HAP-1 (cell line): Measurements from ENCODE around the gene HTRA1.

Experiments used
- DNase-seq, 2 experiments: peaks; one replicate each; pipeline ENCODE4 v3.0.0-alpha.2; 2016 to 2020; ENCODE audit warnings: low spot score in 2 of 2
- H3K27me3 ChIP-seq: fragments of 250-450 bp; sonication (Bioruptor Pico); 2 replicates; pipeline ENCODE4 v1.5.1; 2020; ENCODE audit warnings: low read depth, mild to moderate bottlenecking, moderate library complexity
- H3K36me3 ChIP-seq: fragments of 250-450 bp; sonication (Bioruptor Pico); replicated peaks from 2 replicates; pipeline ENCODE4 v1.5.1; 2020; ENCODE audit warnings: mild to moderate bottlenecking
- H3K4me1 ChIP-seq: fragments of 250-450 bp; sonication (Bioruptor Pico); 2 replicates; pipeline ENCODE4 v1.5.1; 2020; ENCODE audit warnings: mild to moderate bottlenecking
- H3K4me3 ChIP-seq: fragments of 250-450 bp; sonication (Bioruptor Pico); 2 replicates; pipeline ENCODE4 v1.5.1; 2020; ENCODE audit warnings: mild to moderate bottlenecking, moderate library complexity
- H3K9me3 ChIP-seq: fragments of 250-450 bp; sonication (Bioruptor Pico); 2 replicates; pipeline ENCODE4 v1.5.1; 2020; ENCODE audit warnings: mild to moderate bottlenecking, moderate library complexity
- in situ Hi-C: fragments of 300-500 bp; cut with MboI; formaldehyde crosslinking; loops from 3 replicates; pipeline ENCODE4 v1.14.3; 2020; ENCODE audit warnings: low sequenced_read_pairs, inconsistent platforms, mixed read lengths

The HTRA1 gene

DNA sequence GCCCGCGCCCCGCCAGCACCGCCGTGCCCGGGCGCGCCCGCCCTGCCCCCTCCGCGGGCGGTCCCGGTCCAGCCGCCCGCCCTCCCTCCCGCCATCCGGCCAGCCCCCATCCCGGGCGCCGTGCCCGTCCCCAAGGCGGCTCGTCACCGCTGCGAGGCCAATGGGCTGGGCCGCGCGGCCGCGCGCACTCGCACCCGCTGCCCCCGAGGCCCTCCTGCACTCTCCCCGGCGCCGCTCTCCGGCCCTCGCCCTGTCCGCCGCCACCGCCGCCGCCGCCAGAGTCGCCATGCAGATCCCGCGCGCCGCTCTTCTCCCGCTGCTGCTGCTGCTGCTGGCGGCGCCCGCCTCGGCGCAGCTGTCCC lies at the start of gene HTRA1:
TSS of gene HTRA1 (plus strand) at position 187 of the 362 bp plus-strand sequence. CDS start at position 287, 100 bp downstream.
- H3K4me3 ChIP-seq: peak within 1 kb of the TSS; percentile 47
- no peaks in the 10 kb centered on the region for H3K27me3 ChIP-seq
- peaks cover 4% of the 10 kb centered on the region; the same call in 1 of the 2 replicates for H3K4me1 ChIP-seq
- no peaks in the 10 kb centered on the region; the same call in 1 of the 2 replicates for H3K36me3 ChIP-seq
- H3K9me3 ChIP-seq: no peaks in the 10 kb centered on the region
- in situ Hi-C loops: no loop called here
- DNase-seq: peak; percentile 32 to 77

DNA sequence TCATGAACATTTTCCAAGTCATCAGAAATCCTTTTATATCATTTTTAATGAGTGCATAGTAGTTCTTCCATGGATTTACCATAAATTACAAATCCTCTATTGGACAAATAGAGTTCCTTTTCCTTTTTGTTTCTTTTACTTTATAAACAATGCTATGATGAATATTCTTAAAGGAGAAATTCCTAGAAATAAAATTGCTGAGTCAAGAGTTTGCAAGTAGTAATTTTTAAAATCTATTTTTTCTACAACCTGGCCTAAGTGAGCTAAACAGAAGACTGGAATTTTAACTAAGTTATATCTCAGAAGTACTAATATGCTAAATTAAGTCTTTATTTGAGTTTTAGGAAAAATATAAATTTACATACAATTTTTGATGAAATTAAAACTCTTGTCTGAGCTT lies 48.0 kb upstream of the HTRA1 start:
- Histone ChIP-seq H3K27me3 (no peaks in the 10 kb centered on the region), H3K4me3 (no peak overlapping the region), H3K36me3 (peaks cover 3% of the 10 kb centered on the region; the same call in 1 of the 2 replicates), H3K9me3 (no peaks in the 10 kb centered on the region), H3K4me1 (no peaks in the 10 kb centered on the region)
- no peak for DNase-seq
- in situ Hi-C loops: no loop called here

DNA sequence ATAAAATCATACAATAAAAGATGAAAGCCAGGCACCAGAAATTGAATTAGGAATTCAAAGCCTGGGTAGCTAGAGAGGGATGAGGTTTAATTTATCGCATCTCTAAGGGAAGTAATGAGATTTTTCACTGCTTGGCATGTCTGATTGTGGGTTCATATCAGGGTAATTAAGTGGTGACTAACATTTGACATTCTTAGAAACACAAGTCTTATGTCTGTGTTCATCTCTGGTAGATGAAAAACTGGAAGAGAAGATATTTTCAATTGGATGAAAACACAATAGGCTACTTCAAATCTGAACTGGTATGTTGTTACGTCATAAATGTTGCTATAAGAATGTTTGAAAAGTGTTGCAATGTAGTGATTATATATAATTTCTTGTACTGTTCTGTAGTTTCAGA lies 43.7 kb upstream of the HTRA1 start:
- no peak for DNase-seq
- Histone ChIP-seq H3K27me3 (no peaks in the 10 kb centered on the region), H3K36me3 (no peaks in the 10 kb centered on the region; the same call in 1 of the 2 replicates), H3K9me3 (no peaks in the 10 kb centered on the region), H3K4me3 (no peak overlapping the region), H3K4me1 (no peaks in the 10 kb centered on the region)
- in situ Hi-C loops: no loop called here

DNA sequence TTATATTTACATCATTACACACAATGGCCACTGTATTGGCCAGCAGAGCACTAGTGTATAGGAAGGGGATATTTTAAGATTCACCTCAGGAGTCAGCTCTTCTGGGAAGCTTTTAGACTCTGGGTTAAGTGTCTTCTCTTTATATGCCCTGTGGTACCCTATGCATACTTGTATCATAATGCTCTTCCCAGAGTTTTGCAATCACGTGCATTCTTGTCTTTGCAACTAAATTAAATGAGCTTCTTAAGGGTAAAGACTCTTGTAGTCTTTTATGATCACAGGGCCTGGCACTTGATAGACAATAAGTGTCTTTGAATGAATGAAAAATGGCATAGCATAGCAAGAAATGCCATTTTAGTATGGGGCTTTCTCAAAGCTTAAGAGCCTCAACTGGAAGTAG lies 42.3 kb upstream of the HTRA1 start:
- H3K27me3 ChIP-seq: no peaks in the 10 kb centered on the region
- no peak for DNase-seq
- H3K4me1 ChIP-seq: no peaks in the 10 kb centered on the region
- no peak overlapping the region for H3K4me3 ChIP-seq
- H3K36me3 ChIP-seq: no peaks in the 10 kb centered on the region; the same call in 1 of the 2 replicates
- no peaks in the 10 kb centered on the region for H3K9me3 ChIP-seq
- in situ Hi-C loops: no loop called here

DNA sequence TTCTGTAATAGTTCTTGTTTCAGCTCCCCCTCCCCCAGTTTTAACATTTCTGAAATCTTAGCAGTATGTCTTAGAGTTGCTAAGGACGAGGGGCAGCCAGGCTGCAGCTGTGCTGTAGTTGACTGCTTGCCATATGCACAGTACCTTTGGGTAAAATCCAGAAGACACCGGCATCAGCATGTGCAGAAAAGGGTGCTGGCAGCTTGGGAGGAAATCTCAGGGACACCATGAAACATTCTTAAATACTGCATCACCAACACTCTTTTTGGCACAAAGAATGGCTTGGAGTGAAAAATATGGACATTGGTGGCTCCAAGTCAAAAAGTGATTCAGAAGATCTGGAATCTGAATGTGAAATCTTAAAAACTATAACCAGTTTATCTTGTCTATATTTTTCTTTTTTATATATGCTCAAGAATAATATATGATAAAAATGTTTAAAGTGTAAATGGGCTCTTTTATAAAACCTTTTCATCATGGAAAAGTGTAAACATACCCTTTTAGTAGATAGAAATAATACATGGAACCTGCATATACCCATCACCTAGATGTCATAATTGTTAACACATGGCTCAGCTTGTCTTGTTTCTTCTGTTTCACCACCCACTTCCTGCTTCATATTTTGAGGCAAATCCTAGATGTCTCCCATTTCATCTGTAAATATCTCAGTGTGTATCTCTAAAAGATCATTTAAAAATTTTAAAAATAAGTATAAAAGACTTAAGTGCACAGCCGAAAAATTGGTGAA lies 41.3 kb upstream of the HTRA1 start:
- Histone ChIP-seq H3K4me3 (no peak overlapping the region), H3K9me3 (no peaks in the 10 kb centered on the region), H3K4me1 (no peaks in the 10 kb centered on the region), H3K27me3 (no peaks in the 10 kb centered on the region), H3K36me3 (no peaks in the 10 kb centered on the region; the same call in 1 of the 2 replicates)
- in situ Hi-C loops: no loop called here
- DNase-seq: no peak

DNA sequence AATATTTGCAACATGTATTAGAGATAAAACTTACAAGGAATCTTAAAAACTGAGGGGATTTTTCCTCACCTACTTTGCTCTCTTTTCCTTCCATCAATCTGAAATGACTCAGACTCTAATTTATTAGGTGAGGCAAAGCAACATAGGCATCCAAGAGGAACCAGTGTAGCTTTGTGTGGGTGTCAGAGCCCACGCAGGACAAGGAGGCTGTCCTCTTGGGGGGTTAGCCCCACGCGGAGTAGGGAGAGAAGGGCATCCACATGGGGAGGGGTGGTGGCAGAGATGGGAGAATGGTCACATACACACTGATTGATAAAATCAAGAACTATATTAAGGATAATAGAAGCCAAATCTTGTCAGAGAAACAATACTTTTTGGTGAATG lies 40.7 kb upstream of the HTRA1 start:
- no peak for DNase-seq
- H3K27me3 ChIP-seq: no peaks in the 10 kb centered on the region
- H3K36me3 ChIP-seq: no peaks in the 10 kb centered on the region; the same call in 1 of the 2 replicates
- H3K4me3 ChIP-seq: no peak overlapping the region
- no peaks in the 10 kb centered on the region for H3K4me1 ChIP-seq
- H3K9me3 ChIP-seq: no peaks in the 10 kb centered on the region
- in situ Hi-C loops: no loop called here

DNA sequence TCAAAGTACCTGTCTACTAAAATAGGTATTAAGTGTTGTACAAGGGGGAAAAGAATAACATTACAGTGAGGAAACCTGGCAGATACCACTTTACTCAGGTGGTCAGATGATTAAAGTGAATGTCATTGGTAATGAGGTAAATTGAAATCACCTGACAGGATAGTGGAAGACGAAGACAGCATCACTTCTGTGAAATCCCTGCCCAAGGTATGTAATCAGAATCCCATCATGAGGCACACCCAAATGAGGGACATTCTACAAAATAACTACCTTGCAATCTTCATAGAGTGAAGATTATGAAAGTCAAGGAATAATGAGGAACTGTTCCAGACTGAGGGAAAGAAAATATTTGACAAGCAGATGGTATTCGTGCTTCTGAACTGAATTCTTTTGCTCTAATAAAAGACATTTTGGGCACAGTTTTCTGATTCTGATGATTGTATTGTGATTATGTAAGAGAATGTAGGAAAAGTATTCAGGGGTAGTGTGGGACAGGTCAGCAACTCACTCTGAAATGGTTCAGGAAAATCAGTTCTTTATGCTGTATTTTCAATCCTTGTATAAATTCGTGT lies 40.2 kb upstream of the HTRA1 start:
- no peaks in the 10 kb centered on the region for H3K27me3 ChIP-seq
- no peak overlapping the region for H3K4me3 ChIP-seq
- H3K36me3 ChIP-seq: no peaks in the 10 kb centered on the region; the same call in 1 of the 2 replicates
- no peaks in the 10 kb centered on the region for H3K4me1 ChIP-seq
- in situ Hi-C loops: no loop called here
- DNase-seq: no peak
- no peaks in the 10 kb centered on the region for H3K9me3 ChIP-seq

DNA sequence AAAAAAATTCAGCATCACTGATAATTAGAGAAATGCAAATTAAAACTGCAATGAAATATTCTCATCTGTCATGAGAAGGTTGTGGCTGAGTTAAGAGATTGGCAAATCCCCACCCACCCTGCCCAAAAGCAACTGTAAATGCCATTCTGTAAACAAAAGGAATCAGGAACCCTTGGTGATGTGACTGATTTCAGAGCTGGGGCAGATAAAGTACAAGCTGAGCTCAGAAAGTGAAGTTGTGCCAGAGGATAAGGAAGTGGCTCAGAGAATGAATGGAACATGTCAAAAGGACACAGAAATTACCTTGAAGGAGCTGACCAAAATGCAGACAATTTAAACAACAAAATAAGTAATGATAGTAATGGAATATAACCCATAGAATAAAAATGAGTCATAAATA lies 39.6 kb upstream of the HTRA1 start:
- in situ Hi-C loops: no loop called here
- Histone ChIP-seq H3K27me3 (no peaks in the 10 kb centered on the region), H3K36me3 (no peaks in the 10 kb centered on the region; the same call in 1 of the 2 replicates), H3K9me3 (no peaks in the 10 kb centered on the region), H3K4me1 (no peaks in the 10 kb centered on the region), H3K4me3 (no peak overlapping the region)
- no peak for DNase-seq

DNA sequence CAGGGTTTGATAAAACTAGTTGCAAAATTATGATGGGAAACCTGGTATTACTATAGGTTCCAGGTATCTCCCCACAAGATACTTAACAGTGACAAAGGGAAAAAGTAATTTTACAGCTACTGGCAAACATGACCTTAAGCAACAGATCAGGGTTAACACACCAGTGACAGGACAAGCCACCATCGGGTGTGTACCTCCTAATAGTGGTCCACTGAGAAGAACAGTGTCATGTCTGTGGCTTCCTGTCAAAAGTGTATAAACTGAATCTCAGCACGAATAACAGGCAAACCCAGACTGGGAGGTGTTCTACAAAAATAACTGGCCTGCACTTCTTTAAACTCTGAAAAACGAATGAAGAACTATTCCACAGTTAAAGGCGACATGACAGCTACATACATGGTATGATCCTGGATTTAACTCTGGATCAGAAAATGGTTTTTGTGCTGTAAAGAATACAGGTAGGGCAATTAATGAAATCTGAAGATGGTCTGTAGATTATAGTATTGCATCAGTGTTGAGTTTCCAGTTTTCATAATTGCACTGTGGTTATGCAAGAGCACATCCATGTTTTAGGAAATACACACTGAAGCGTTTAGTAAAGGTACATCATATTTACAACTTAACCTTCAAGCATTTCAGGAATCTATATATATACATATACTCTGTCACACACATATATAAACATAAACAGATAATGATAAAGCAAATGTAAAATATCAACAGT lies 38.9 kb upstream of the HTRA1 start:
- H3K9me3 ChIP-seq: no peaks in the 10 kb centered on the region
- H3K4me3 ChIP-seq: no peak overlapping the region
- no peaks in the 10 kb centered on the region; the same call in 1 of the 2 replicates for H3K36me3 ChIP-seq
- no peaks in the 10 kb centered on the region for H3K4me1 ChIP-seq
- no peaks in the 10 kb centered on the region for H3K27me3 ChIP-seq
- DNase-seq: no peak
- in situ Hi-C loops: no loop called here

DNA sequence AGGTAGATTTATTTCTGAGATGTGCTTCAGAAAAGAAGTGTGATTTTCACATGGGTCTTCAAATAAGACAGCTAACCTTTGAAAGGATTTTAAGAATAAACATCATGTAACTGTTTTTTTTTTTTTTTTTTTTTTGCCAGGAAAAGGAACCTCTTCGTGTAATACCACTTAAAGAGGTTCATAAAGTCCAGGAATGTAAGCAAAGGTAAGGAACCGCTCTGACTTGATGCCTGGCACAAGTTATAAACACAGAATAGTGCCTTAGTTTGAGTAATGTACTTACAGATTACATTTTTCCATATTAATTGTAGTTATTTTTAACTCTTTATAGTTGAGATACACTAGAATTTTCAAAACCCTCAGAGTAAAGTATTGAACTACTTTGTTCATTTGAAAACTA lies 37.3 kb upstream of the HTRA1 start:
- in situ Hi-C loops: no loop called here
- Histone ChIP-seq H3K9me3 (no peaks in the 10 kb centered on the region), H3K4me1 (no peaks in the 10 kb centered on the region), H3K4me3 (no peak overlapping the region), H3K36me3 (no peaks in the 10 kb centered on the region; the same call in 1 of the 2 replicates), H3K27me3 (no peaks in the 10 kb centered on the region)
- DNase-seq: no peak

DNA sequence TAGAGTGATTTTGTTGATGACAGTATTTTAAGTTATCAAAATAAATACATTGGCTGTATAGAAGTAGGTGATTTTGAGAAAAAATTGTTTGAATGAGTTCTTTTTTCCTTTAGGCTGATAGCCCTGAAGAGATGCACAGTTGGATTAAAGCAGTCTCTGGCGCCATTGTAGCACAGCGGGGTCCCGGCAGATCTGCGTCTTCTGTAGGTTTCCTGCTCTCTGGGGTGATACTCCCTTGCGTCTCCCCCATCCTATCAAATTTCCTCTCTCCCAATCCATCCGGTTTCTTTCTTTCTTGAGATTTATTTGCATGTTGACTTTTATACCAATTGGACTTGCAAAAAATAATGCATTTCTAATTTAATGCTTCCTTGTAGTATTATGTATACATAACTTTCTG lies 34.5 kb upstream of the HTRA1 start:
- no peaks in the 10 kb centered on the region for H3K9me3 ChIP-seq
- no peak overlapping the region for H3K4me3 ChIP-seq
- no peaks in the 10 kb centered on the region; the same call in 1 of the 2 replicates for H3K36me3 ChIP-seq
- H3K27me3 ChIP-seq: no peaks in the 10 kb centered on the region
- no peak for DNase-seq
- H3K4me1 ChIP-seq: no peaks in the 10 kb centered on the region
- in situ Hi-C loops: loop anchor here (25.0 kb wide), 1 partner anchor 290 kb away; no protein-coding TSS in a partner anchor

DNA sequence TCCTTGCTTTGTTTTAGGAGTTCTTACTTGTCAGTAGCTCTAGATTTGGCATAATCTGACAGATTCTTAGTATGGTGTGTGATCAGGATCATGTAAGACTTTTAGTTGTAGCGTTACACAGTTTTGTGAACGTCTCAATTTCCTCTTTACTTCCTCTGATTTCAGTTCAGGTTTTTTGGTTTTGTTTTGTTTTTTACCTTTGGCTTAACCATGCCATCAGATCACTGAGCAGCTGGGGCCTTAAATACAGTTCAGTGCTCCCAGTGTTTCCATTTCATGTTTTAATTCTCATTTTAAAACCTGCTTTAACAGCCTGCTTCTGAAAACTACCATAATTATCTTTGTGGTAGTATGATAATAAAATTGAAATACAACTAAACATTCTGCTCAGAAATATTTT lies 34.1 kb upstream of the HTRA1 start:
- H3K36me3 ChIP-seq: no peaks in the 10 kb centered on the region; the same call in 1 of the 2 replicates
- H3K4me1 ChIP-seq: no peaks in the 10 kb centered on the region
- no peak for DNase-seq
- H3K27me3 ChIP-seq: no peaks in the 10 kb centered on the region
- H3K9me3 ChIP-seq: no peaks in the 10 kb centered on the region
- H3K4me3 ChIP-seq: no peak overlapping the region
- in situ Hi-C loops: loop anchor here (25.0 kb wide), 1 partner anchor 290 kb away; no protein-coding TSS in a partner anchor

DNA sequence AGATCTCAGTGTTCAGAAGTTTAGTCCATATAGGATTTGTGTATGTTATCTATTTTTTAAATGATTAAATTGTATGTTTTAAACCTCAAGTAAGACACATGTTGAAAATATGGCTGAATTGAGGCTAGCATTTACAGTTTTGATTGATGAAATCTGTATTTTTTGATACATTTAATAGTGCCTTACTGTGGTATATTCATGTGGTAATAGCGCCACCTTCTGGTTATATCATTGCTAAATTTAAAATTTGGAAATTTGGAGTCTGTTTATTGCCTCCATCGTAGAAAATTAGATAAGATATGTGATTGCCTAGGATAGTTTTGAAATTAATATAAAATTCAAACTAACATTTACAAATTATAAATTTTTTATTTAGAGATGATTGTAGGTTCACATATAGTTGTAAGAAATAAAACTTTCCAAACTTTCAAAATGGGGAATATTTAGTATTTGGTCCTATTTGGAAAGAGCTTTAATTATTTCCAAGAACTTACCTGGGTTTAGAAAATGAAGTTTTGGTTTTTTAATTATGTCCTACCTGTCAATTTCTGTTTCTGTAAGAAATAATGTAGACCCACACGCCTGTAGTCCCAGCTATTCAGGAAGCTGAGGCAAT lies 26.0 kb upstream of the HTRA1 start:
- H3K9me3 ChIP-seq: no peaks in the 10 kb centered on the region
- DNase-seq: peak in 1 of 2 experiments; percentile 49
- H3K4me3 ChIP-seq: no peak overlapping the region
- no peaks in the 10 kb centered on the region for H3K27me3 ChIP-seq
- no peaks in the 10 kb centered on the region for H3K36me3 ChIP-seq
- H3K4me1 ChIP-seq: no peaks in the 10 kb centered on the region
- in situ Hi-C loops: loop anchor here (5.0 to 25.0 kb wide), 3 partner anchors 132 to 298 kb away; no protein-coding TSS in a partner anchor
